GM12891 (cell line): ENCODE data around the gene TMOD1.

Source experiments
- POLR2A ChIP-seq: IDR thresholded peaks from 2 replicates; pipeline ENCODE4 v1.6.1; 2011; ENCODE audit warnings: low read depth, low read length, control low read depth
- POU2F2 ChIP-seq: IDR thresholded peaks from 2 replicates; pipeline ENCODE4 v1.6.1; 2011; ENCODE audit warnings: low read depth, mild to moderate bottlenecking, control low read depth, low read length, moderate library complexity

GRCh38 chr9:97524424-97524823, 23.0 kb downstream of the TMOD1 start:
- TF ChIP-seq POU2F2 (no peak), POLR2A (no peak)
